BE2C (cell line): Measurements from ENCODE around the gene CABP1.

Experiments
- DNase-seq: peaks from one replicate; pipeline ENCODE4 v3.0.0-alpha.2; 2020
- H3K27me3 ChIP-seq: fragments of 250-450 bp; sonication (Bioruptor Pico); 2 replicates; pipeline ENCODE4 v1.5.1; 2020; ENCODE audit warnings: mild to moderate bottlenecking
- H3K36me3 ChIP-seq: fragments of 250-450 bp; sonication (Bioruptor Pico); 2 replicates; pipeline ENCODE4 v1.5.1; 2020; ENCODE audit warnings: mild to moderate bottlenecking
- H3K4me1 ChIP-seq: fragments of 250-450 bp; sonication (Bioruptor Pico); 2 replicates; pipeline ENCODE4 v1.5.1; 2020
- H3K4me3 ChIP-seq: 2 replicates; pipeline ENCODE4 v1.5.1; 2011; ENCODE audit warnings: low read depth, low read length
- H3K9me3 ChIP-seq: fragments of 250-450 bp; sonication (Bioruptor Pico); 2 replicates; pipeline ENCODE4 v1.5.1; 2020
- TF ChIP-seq, protein P1 (sequence below): IDR thresholded peaks from 2 replicates; pipeline ENCODE4 v1.5.1; 2012; ENCODE audit warnings: mild to moderate bottlenecking, low read depth, low read length

CABP1 gene

DNA sequence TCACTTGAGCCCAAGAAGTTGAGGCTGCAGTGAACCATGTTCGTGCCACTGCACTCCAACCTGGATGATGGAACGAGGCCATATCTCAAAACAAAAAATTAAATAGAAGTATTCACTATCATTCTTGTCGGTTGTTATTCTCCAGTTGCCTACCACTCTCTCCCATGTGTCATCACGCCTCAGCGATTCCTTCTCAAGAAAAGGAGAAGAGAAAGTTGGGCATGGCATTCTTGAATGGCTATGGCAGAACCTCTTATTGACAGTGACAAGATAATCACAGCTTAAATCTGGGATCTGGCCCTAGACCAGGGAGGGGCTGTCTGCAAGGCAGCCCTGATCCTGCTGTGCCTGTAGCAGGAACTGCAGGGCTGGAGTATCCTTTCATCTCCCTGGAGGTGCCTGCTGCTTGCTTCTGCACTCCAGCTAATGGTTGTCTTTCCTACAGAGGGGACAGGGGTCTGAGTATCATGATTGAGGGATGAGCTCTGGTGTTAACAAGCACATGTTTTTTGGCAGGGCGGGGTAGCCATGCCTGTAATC lies 33.7 kb downstream of the CABP1 start:
- Histone ChIP-seq H3K9me3 (no peaks in the 10 kb centered on the region), H3K27me3 (no peaks in the 10 kb centered on the region), H3K4me3 (no peak overlapping the region), H3K4me1 (no peaks in the 10 kb centered on the region; the same call in none of the 2 replicates), H3K36me3 (no peaks in the 10 kb centered on the region)
- peak; percentile 24 for DNase-seq
- TF ChIP-seq, protein P1, sequence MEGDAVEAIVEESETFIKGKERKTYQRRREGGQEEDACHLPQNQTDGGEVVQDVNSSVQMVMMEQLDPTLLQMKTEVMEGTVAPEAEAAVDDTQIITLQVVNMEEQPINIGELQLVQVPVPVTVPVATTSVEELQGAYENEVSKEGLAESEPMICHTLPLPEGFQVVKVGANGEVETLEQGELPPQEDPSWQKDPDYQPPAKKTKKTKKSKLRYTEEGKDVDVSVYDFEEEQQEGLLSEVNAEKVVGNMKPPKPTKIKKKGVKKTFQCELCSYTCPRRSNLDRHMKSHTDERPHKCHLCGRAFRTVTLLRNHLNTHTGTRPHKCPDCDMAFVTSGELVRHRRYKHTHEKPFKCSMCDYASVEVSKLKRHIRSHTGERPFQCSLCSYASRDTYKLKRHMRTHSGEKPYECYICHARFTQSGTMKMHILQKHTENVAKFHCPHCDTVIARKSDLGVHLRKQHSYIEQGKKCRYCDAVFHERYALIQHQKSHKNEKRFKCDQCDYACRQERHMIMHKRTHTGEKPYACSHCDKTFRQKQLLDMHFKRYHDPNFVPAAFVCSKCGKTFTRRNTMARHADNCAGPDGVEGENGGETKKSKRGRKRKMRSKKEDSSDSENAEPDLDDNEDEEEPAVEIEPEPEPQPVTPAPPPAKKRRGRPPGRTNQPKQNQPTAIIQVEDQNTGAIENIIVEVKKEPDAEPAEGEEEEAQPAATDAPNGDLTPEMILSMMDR = no peak

DNA sequence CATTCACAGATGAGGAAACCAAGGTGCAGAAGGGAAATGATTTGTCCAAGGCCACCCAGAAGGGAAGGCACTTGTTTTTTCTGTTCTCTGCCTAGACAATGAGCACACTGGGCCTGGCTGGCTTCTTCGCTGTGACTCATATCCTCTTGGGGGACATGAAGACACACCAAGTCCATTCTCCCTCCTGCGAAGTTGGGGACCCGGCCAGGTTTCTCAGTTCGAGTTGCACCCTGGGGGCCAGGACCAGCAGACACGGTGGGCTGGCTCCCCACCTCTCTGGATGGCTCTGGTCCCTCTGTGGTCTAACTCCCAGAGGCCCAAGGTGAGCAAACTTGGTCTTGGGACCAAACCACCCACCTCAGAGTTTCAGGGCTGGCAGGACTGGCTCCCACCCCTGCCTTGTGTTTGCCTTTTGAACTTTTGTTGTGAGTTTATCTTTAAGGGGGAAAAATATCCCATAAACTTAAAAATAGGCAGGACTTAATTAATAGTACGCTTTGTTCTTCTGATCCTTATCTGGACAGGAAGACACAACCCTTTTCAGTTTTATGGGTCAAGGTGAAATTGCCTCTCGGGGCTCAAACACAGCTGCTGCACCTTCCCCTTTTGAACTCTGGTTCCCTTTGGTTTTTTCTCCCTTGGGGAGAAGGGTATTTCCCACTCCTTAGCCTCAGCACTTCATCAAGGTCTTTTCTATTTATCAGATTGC lies 37.5 kb downstream of the CABP1 start:
- Histone ChIP-seq H3K4me3 (no peak overlapping the region), H3K4me1 (no peaks in the 10 kb centered on the region; the same call in 1 of the 2 replicates), H3K9me3 (no peaks in the 10 kb centered on the region), H3K36me3 (no peaks in the 10 kb centered on the region), H3K27me3 (no peaks in the 10 kb centered on the region)
- no peak for DNase-seq
- TF ChIP-seq, protein P1 = no peak

DNA sequence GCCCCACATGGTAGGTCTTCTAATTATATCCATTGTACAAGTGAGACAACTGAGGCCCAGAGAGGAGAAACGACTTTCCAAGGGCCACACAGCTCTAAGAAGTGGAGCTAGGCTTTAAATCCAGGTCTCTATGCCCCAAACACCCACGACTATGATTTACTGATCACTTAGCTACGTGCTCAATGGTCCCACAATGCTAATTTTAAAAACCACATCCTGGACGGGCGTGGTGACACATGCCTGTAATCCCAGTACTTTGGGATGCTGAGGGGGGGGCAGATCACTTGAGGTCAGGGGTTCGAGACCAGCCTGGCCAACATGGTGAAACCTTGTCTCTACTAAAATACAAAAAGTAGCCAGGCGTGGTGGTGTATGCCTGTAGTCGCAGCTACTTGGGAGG lies 38.1 kb downstream of the CABP1 start:
- no peaks in the 10 kb centered on the region; the same call in 1 of the 2 replicates for H3K4me1 ChIP-seq
- no peak overlapping the region for H3K4me3 ChIP-seq
- H3K36me3 ChIP-seq = no peaks in the 10 kb centered on the region
- H3K9me3 ChIP-seq = no peaks in the 10 kb centered on the region
- no peaks in the 10 kb centered on the region for H3K27me3 ChIP-seq
- TF ChIP-seq, protein P1 = no peak
- DNase-seq = no peak

DNA sequence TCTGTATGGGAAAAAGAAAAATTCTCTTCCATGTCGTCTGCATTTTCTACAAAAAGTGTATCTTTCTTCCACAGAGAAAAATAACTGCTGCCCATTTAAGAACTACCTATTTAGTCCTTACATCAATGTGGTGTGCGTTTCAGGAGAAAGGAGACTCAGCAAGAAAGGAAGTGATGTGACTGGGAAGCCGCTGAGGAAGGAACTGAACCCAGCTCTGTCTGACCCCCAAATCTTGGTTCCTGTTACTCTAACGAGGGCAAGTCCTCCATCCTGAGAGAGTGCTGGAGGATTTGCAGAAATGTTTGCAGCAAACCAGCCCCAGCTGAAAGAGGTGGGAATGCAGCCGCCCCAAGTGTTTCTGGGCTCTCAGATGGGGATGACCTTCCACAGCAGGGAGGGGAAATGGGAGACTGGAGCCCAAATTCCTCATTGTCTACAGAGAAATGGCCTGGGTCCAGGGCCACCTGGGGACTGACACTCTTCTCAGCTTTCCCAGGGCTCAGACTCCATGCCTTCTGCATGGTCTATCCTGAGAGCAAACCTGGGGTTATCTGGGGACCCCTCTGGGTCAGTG lies 39.8 kb downstream of the CABP1 start:
- TF ChIP-seq, protein P1 = no peak
- DNase-seq = no peak
- Histone ChIP-seq H3K27me3 (no peaks in the 10 kb centered on the region), H3K4me3 (no peak overlapping the region), H3K4me1 (no peaks in the 10 kb centered on the region; the same call in 1 of the 2 replicates), H3K36me3 (no peaks in the 10 kb centered on the region), H3K9me3 (no peaks in the 10 kb centered on the region)

DNA sequence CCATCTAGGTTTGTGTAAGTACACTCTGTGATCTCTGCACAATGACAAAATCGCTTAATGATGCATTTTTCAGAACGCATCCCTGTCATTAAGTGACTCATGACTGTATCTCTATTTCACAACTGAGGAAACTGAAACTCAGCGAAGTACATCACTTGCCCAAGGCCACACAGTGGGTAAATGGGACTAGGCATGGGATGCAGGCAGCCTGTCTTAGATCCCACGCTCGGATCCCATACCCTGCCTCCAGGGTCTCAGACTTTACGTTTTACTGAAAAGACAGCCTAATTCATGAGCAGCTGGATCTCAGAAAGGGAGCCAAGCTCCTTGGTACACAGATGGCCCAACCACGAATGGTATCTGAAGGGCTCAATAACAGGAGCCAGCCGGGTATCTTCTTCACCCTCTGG lies 44.1 kb downstream of the CABP1 start:
- Histone ChIP-seq H3K36me3 (no peaks in the 10 kb centered on the region), H3K4me1 (no peaks in the 10 kb centered on the region), H3K9me3 (no peaks in the 10 kb centered on the region), H3K27me3 (no peaks in the 10 kb centered on the region), H3K4me3 (no peak overlapping the region)
- no peak for DNase-seq
- TF ChIP-seq, protein P1 = no peak

DNA sequence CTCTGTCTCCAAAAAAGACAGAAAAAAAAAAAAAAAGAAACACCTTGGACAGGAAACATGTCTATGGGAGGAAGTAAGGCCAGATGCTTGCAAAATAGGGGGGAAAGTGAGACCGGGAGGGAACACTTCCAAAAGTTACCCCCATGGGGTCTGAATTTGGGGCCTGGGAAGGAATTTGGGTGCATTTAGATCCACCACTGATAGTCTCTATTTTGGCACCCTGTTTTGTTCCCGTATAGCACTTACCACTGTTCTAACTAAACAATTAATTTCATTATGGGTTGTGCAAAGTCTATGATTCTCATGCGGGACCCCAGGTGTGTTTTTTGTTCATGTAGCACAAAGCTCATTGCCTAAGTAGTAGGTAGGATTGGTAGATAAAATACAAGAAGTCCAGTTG lies 45.1 kb downstream of the CABP1 start:
- Histone ChIP-seq H3K9me3 (no peaks in the 10 kb centered on the region), H3K27me3 (no peaks in the 10 kb centered on the region), H3K4me1 (no peaks in the 10 kb centered on the region), H3K36me3 (no peaks in the 10 kb centered on the region), H3K4me3 (peak overlapping the region; percentile 95)
- DNase-seq = no peak
- TF ChIP-seq, protein P1 = no peak
